Activated T-cell treated with anti-CD3 and anti-CD28 coated beads for 48 hours (primary cell): ENCODE measurements around the gene C1QTNF5.

Experiments
- DNase-seq: peaks from one replicate; pipeline ENCODE4 v3.0.0-alpha.2; 2020; ENCODE audit warnings: low read depth

C1QTNF5 gene

DNA sequence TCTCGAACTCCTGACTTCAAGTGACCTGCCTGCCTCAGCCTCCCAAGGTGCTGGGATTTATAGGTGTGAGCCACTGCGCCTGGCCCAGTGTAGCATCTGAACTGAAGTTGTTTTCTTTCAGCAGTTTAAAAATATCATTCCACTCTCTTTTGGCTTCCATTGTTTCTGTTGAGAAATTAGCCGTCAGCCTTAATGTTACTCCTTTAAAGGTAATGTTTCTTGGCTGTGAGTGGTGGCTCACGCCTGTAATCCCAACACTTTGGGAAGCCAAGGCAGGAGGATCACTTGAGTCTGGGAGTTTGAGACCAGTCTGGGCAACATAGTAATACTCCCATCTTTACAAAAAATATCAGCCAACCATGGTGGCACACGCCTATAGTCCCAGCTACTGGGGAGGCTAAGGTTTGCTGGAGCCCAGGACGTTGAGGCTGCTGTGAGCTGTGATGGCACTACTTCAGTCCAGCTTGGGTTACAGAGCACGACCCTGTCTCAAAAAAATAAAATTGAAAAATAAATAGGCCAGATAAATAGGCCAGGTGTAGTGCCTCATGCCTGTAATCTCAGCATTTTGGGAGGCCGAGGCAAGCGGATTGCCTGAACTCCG, 49.7 kb downstream of the C1QTNF5 start:
- DNase-seq, result no peak
